Stimulated activated CD4-positive, alpha-beta T cell treated with anti-CD3 and anti-CD28 coated beads, Interleukin-1b, Interleukin-23, amount 100 ng/mL, for 48 hours (primary cell): ENCODE results near the gene WDR7.

ENCODE experiments used
- DNase-seq: peaks from one replicate; pipeline ENCODE4 v3.0.0-alpha.2; 2020

The WDR7 gene

GRCh38 chr18:56723706-56724105, 72.5 kb downstream of the WDR7 start:
- no peak for DNase-seq

GRCh38 chr18:56726906-56727305, 75.7 kb downstream of the WDR7 start:
- DNase-seq: no peak

- DNase-seq: peak; percentile 70
Observed at GRCh38 chr18:56727399-56727798, 76.2 kb downstream of the WDR7 start.

GRCh38 chr18:56728741-56729140, 77.6 kb downstream of the WDR7 start:
- DNase-seq: no peak

- no peak for DNase-seq
Observed at GRCh38 chr18:56738184-56738583, 87.0 kb downstream of the WDR7 start.

GRCh38 chr18:56739731-56740130, 88.6 kb downstream of the WDR7 start:
- no peak for DNase-seq

- no peak for DNase-seq
Observed at GRCh38 chr18:56740645-56741044, 89.5 kb downstream of the WDR7 start.

- DNase-seq: no peak
Observed at GRCh38 chr18:56741685-56742084, 90.5 kb downstream of the WDR7 start.

- DNase-seq: peak; percentile 3
Observed at GRCh38 chr18:56743115-56743514, 92.0 kb downstream of the WDR7 start.

GRCh38 chr18:56747032-56747658, 96.0 kb downstream of the WDR7 start:
- DNase-seq: no peak

- no peak for DNase-seq
Observed at GRCh38 chr18:56747857-56748256, 96.7 kb downstream of the WDR7 start.

- no peak for DNase-seq
Observed at GRCh38 chr18:56748698-56749268, 97.6 kb downstream of the WDR7 start.

GRCh38 chr18:56756966-56757365, 105.8 kb downstream of the WDR7 start:
- DNase-seq: no peak

GRCh38 chr18:56770097-56770496, 118.9 kb downstream of the WDR7 start:
- DNase-seq: no peak

GRCh38 chr18:56770873-56771272, 119.7 kb downstream of the WDR7 start:
- no peak for DNase-seq

- no peak for DNase-seq
Observed at GRCh38 chr18:56775701-56776100, 124.5 kb downstream of the WDR7 start.

GRCh38 chr18:56787390-56787789, 136.2 kb downstream of the WDR7 start:
- no peak for DNase-seq

GRCh38 chr18:56789004-56789888, 138.1 kb downstream of the WDR7 start:
- DNase-seq: peak; percentile 22

- no peak for DNase-seq
Observed at GRCh38 chr18:56789889-56790180, 138.7 kb downstream of the WDR7 start.

- DNase-seq: no peak
Observed at GRCh38 chr18:56795381-56795780, 144.2 kb downstream of the WDR7 start.

- no peak for DNase-seq
Observed at GRCh38 chr18:56799756-56800155, 148.6 kb downstream of the WDR7 start.

- no peak for DNase-seq
Observed at GRCh38 chr18:56803051-56803450, 151.9 kb downstream of the WDR7 start.

- DNase-seq: no peak
Observed at GRCh38 chr18:56804395-56804794, 153.2 kb downstream of the WDR7 start.

- no peak for DNase-seq
Observed at GRCh38 chr18:56807901-56808300, 156.7 kb downstream of the WDR7 start.
